Stimulated activated CD4-positive, alpha-beta T cell treated with anti-CD3 and anti-CD28 coated beads, Interleukin-2, amount 100 ng/mL, for 48 hours (primary cell): Measurements from ENCODE around the gene NOC4L.
"Not testable (repeated sequence)": the region's sequence is repeated elsewhere in the genome, so short reads cannot be mapped to it uniquely, and the experiment has no call there.

Source experiments
- DNase-seq, 2 donors: peaks; one replicate each; pipeline ENCODE4 v3.0.0-alpha.2; 2020

NOC4L gene

GRCh38 chr12:132124766-132125425 lies 19.4 kb upstream of the NOC4L start:
- DNase-seq: no peak

GRCh38 chr12:132125736-132126135 lies 18.5 kb upstream of the NOC4L start:
- no peak for DNase-seq

DNA sequence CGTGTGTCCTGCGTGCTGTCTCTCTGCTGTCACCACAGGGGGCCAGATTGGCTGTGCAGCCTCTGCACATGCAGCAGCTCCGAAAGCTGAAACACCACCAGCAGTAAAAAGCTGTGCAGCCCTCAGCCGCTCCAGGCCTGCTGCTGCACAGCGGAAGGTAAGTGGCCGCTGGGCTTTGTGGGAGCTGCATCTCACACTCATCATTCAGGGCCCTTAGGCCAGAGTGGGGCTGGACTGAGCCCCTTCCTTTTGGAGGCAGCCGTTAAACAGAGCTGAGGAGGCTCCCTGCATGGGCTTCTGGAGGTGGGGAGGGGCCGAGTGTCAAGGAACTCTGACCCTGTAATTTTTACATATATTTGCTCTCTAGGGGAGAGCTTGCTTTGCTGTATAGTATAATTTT lies 17.2 kb upstream of the NOC4L start:
- DNase-seq: no peak

GRCh38 chr12:132129007-132129406 lies 15.2 kb upstream of the NOC4L start:
- DNase-seq: no peak

GRCh38 chr12:132130690-132131089 lies 13.6 kb upstream of the NOC4L start:
- no peak for DNase-seq

DNA sequence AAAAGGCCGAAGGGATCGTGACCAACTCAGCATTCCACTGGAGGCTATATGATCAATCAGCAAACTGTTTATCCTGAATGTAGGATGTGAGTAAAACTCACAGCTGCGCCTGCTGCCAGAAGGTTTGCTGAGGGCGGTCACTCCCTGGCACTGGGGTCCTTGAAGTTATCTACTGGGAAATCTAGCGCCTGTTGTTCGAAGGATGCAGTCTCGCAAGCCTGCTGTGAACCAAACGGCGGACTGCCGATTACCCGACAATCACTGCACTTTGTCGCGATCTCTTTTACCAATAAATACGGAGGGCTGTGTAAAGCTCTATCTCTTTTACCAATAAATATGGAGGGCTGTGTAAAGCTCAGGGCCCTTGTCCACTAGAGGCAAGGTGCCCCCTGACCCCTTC lies 13.0 kb upstream of the NOC4L start:
- no peak for DNase-seq

GRCh38 chr12:132131952-132132351 lies 12.3 kb upstream of the NOC4L start:
- no peak for DNase-seq

DNA sequence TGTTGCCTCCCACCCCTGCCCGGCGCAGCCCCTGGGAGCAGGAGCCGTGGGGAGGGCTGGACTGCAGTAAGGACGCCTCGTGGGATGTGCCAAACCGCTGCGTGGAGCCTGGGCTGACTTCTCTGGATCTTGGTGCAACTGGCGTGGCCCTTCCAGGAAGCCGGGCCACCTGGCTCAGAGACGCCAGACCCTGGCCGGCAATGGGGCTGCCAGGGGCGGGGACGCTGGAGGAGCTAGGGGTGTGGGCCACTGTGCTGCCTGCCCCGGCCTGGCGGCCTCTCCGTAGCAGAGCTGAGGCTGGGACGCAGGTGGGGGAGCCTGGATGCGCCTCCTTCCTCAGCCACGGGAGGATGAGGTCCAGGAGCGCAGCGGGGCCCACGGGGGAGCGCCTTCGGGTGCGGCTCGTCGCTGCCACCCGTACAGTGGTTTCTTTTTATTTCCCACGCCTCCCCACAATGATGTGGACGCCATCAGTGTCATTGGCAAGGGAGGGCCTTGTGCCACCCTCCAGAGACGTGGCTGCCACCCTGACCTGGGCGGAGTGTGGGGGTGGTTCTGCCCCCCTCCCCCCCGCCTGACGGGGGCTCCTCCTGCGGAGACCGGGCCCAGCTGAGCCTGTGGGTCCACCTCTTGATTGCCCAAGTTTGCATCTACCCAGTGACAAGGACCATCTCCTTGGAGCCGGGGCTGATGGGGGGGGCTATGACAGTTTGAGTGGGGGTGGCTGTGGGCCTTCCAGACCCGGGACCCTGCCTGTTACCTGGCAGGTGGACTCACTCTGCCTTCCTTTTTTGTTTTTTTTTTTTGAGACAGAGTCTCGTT lies 11.4 kb upstream of the NOC4L start:
- DNase-seq: no peak

- no peak for DNase-seq
These were observed 10.2 kb upstream of the NOC4L start for GRCh38 chr12:132133952-132134652.

DNA sequence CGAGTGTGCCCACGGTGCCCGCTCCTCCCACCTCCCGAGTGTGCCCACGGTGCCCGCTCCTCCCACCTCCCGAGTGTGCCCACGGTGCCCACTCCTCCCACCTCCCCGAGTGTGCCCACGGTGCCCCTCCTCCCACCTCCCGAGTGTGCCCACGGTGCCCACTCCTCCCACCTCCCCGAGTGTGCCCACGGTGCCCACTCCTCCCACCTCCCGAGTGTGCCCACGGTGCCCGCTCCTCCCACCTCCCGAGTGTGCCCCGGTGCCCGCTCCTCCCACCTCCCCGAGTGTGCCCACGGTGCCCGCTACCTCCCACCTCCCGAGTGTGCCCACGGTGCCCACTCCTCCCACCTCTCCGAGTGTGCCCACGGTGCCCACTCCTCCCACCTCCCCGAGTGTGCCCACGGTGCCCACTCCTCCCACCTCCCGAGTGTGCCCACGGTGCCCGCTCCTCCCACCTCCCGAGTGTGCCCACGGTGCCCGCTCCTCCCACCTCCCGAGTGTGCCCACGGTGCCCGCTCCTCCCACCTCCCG lies 9.5 kb upstream of the NOC4L start:
- DNase-seq: not testable (repeated sequence)

- DNase-seq: not testable (repeated sequence)
These were observed 8.0 kb upstream of the NOC4L start for GRCh38 chr12:132136226-132136625.

GRCh38 chr12:132137483-132138125 lies 6.7 kb upstream of the NOC4L start:
- no peak for DNase-seq

- DNase-seq: no peak
These were observed 5.1 kb upstream of the NOC4L start for GRCh38 chr12:132138941-132139871.

- DNase-seq: no peak
These were observed 4.3 kb upstream of the NOC4L start for GRCh38 chr12:132139912-132140311.

DNA sequence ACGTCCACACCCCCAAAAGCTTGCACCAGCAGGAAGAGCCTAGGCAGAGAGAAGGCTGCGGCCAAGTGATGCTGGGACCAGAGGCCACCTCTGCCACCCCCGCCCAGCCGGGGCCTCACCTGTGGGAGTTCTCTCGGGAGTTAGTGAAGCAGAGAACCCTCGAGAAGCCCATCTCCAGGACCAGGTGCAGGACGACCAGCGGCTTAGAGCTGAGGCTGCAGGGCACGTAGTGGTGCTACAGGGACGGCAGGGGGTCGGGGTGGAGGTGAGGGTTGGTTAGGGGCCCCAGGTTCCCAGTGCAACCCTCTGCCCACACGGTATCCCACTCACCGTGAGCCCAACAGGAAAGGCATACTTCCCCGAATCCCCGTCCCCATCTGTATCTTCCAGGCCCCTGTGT lies 3.8 kb upstream of the NOC4L start:
- DNase-seq: no peak

DNA sequence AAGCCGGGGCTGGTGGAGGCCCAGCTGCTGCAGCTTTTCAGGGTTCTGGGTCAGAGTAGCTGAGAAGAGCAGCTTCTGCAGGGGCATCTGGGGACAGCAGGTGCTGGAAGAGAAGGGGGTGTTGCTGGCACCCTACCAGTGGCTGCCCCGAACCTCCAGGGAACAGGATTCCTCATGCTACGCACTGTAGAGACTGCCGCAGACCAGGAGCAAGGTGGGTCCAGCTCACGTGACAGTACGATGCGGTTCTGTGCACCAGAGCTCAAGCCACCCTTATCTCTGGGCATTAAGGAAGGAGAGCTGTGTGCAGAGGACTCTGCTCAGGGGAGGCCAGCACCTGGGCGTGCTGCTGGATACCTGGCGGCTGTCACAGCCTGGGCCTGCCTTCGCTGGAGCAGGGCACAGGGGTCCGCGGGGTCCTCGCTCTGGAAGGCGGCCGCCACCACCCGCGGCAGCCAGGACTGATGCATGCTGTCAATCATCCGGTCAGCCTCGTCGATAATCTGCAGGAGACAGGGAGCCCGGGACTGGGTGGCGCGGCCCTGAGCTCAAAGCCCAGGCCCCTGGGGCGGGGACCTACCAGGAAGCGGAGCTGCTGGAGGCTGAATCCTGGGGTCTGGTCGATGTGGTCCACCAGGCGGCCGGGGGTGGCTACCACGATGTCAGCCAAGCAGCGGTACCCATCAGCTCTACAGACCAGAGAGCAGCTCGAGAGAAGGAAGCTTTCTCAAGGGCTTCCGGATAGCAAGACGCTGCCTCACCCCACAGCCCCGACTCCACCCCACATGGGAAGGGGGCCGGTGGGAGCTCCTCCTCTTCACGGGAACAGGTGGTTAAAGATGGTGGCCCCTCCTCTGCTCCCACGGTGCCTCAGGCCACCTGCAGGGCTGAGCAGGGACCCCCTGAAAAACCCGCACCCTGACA lies 3.1 kb upstream of the NOC4L start:
- no peak for DNase-seq

DNA sequence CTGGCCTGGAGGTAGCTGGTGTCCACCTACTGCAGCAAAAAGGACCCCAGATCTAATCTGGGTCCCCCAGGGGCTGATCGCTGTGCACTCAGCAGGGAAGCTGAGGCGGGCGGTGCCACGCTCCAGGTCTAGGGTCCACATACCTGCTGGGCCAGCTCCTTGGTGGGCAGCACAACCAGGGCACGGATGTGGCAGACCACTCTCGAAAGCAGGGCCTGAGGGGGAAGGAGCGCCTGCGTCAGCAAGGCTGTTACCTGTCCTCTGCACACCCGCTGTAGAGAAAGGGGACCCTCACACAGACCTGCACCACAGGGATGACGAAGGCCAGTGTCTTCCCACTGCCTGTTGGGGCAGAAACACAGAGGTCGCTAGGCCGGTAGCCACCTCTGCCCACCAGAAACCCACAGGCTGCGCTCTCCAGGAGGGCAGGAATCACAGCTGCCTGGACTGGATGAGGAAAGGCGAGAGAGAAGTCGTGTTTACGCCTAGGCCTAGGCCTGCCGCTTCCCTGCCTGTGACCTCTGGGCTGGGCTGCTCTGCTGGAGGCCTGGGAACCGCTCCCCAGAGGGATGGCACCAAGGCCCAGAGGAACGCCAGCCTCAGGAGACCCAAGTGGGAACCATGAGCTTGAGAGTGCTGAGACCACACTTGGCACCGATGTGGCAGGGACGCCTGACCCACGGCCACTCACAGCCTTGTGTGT lies 2.1 kb upstream of the NOC4L start:
- DNase-seq: no peak

GRCh38 chr12:132142679-132143335 lies 1.4 kb upstream of the NOC4L start:
- DNase-seq: no peak

DNA sequence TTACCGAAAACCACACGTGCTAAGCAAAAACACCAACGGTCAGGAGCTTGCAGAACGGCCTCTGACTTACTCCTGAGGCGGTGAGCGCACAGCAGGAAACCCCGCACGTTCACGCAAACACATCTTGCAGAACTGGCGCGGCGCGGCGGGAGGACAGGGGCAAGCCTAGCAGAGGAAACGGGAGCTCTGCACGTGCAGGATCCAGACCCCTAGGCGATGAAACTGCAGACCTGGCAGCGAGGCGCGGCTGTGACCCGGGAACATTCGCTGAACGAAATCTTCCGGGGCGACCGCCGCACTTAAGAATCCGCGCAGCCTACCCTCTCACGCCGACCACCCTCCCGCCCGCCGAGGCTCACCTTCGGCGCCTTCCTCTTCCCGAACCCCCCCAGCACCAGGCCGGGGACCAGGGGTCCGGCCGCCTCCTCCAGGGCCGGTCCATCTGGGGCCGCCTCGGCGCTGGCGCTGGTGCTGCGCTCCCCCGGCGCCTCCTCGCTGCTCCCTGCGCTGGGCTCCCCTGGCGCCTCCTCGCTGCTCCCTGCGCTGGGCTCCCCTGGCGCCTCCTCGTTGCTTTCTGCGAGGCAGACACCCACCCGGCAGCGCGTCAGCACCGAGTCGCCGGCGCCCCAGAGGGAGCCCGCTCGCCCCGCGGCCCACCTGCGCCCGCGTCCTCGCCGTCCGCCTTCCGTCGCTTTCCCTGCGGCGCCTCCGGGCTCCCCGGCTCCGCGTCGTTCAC lies 753 bp upstream of the NOC4L start:
- DNase-seq: no peak
